ENCODE results near the gene RIMS1.

- TF ChIP-seq CTCF (IDR thresholded peaks at IDR 0.05; ENCODE audit: insufficient read depth, low read length) (no peak), POLR2AphosphoS5 (IDR thresholded peaks at IDR 0.05; ENCODE audit: low read depth) (no peak), GABPA (IDR thresholded peaks at IDR 0.05; ENCODE audit: low read depth) (no peak), SPI1 (IDR thresholded peaks at IDR 0.05; ENCODE audit: borderline replicate concordance, low read depth) (no peak), REST (IDR thresholded peaks at IDR 0.05; ENCODE audit: insufficient replicate concordance, low read depth) (no peak)
These were observed 327.3 kb downstream of the RIMS1 start for GRCh38 chr6:72213654-72214053.
